GM19468 (cell line): ENCODE results near the gene SPDYE3.
"Not testable (repeated sequence)": the region's sequence is repeated elsewhere in the genome, so short reads cannot be mapped to it uniquely, and the experiment has no call there.

Experiments used
- ATAC-seq: cut with Tn5 transposase; IDR thresholded peaks from one replicate; pipeline ENCODE4 v1.9.1; 2021; ENCODE audit warnings: mild to moderate bottlenecking, moderate library complexity, moderate number of reproducible peaks; ENCODE audit not compliant: unreplicated experiment; ENCODE audit errors: extremely low read depth

The SPDYE3 gene

GRCh38 chr7:100287191-100287969 lies 20.1 kb upstream of the SPDYE3 start:
- not testable (repeated sequence) for ATAC-seq

DNA sequence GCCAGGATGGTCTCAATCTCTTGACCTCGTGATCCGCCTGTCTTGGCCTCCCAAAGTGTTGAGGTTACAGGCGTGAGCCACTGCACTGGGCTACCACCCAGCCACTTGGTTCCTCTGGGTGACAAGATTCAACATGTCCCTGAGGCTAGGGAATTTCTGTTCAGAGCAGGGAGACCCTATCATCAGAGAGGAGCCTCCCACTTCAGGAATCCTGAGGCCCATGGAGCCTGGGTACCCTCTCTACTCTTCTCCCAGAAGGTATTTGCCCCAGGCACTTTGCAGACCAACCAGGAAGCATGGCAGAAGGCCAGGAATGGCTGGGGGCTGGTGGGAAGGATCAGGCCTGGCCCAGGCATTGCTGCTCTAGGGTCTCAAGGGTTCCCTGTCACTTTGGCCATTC lies 19.2 kb upstream of the SPDYE3 start:
- not testable (repeated sequence) for ATAC-seq

- not testable (repeated sequence) for ATAC-seq
Measured at GRCh38 chr7:100292162-100292561, 15.3 kb upstream of the SPDYE3 start.

DNA sequence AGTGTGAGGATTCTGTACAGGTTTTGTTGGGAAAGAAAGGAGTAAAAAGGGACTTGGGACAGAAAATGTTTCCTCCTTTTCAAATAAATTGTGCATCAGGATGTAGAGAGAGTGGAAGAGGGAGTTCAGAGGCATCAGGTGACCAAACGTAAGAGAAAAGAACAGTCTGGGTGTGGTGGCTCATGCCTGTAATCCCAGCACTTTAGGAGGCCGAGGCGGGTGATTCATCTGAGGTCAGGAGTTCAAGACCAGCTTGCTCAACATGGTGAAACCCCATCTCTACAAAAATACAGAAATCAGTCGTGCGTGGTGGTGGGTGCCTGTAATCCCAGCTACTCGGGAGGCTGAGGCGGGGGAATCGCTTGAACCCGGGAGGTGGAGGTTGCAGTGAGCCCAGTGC lies 12.2 kb upstream of the SPDYE3 start:
- ATAC-seq: not testable (repeated sequence)

DNA sequence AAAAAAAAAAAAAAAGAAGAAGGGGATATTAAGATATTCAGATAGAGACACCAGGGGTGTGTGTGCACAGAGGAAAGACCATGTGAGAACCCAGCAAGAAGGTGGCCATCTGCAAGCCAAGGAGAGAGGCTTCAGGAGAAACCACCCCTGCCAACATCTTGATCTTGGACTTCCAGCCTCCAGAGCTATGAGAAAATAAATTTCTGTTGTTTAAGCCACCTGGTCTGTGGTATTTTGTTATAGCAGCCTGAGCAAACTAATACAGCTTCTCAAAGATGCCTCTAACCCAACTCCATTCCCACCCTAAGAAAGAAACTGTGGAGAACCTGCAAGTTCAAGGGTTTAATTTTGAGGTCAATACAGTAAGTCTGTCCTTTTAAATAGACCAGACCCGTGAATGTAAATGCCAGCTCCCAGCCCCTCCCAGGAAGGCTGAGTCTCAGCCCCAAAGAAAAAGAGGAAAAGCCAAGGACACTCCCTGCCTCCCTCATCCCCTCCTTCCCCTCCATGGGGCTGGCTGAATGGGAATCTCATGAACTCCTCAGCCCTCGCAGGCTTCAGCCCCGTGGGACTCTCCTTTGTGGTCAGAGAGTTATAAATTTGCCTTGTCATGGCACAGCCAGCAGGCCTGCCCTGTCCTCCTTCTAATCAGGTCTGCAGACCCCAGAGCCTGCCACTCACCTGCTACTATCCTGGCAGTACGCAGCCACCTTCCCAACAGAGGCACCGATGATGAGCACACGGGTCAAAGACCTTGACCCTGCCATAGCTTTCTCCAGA lies 9.5 kb upstream of the SPDYE3 start:
- not testable (repeated sequence) for ATAC-seq

- ATAC-seq: not testable (repeated sequence)
Measured at GRCh38 chr7:100298632-100298895, 8.9 kb upstream of the SPDYE3 start.

GRCh38 chr7:100304526-100304925 lies 3.0 kb upstream of the SPDYE3 start:
- not testable (repeated sequence) for ATAC-seq

DNA sequence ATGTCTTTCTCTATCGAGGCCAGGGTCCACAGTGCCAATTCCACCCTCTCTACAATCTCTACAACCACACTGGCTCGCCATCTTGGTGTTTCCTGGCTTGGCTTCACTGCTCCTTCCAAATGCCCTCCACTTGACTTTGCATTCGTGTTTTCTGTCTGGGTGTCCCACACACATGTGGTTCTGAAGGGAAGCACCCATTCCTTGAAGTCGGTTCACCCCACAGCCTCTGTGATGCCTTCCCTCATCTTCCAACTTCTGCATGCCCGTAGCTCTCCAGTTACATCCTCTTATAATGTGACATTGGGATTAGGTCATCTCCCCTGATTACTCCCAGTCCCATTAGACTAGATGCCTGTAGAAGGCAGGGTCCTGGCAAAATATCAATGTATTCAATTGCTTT lies 10.8 kb downstream of the SPDYE3 start:
- not testable (repeated sequence) for ATAC-seq

DNA sequence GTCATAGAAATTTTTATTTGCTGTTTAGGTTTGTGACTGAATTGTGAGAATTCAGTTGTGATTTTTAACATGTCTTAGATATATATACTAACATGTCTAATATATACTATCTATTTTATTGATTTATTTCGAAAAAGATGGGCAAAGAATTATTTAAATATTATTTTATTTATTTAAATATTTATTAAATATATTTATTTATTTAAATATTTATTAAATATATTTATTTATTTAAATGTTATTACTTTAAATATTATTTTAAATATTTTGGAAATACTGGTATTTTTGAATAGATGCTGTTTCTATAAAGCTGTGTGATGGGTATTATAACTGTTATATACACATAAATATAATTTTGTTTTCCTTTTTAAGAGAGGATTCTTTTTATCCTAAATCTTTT lies 14.1 kb downstream of the SPDYE3 start:
- not testable (repeated sequence) for ATAC-seq

DNA sequence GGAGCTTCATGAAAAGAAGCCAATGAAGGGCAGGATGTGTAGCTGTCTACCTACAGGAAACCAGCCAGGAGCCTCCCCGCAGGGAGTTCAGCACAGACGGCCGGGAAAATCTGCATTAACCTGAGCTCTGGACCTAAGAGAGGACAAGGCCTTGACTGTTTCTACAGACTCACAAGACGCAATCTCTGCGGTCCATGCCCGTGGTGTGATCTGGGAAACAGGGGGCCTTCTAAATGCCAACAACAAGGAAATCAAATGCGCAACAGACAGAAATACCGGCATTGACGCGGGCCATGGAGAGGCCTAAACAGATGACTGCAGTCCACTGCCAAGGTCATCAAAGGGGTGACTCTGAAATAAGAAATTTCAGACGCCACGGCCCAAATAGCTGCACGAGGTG lies 16.7 kb downstream of the SPDYE3 start:
- not testable (repeated sequence) for ATAC-seq

- ATAC-seq: not testable (repeated sequence)
Measured at GRCh38 chr7:100325671-100326070, 18.2 kb downstream of the SPDYE3 start.

DNA sequence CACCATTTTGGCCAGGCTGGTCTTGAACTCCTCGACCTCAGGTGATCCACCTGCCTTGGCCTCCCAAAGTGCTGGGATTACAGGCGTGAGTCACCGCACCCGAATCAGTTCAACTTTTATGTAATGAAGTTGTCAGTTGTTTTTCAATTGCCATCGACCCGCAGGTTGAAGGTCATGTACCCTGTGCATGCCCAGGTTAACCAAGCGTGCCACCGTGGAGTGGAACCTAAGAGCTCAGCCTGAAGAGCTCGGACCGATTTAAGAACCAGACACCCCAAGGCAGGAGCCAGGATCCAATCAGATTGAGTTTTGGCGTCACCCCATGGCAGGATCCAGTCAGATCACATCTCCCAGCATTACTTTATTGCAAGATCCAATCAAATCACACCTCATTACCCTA lies 19.4 kb downstream of the SPDYE3 start:
- not testable (repeated sequence) for ATAC-seq

DNA sequence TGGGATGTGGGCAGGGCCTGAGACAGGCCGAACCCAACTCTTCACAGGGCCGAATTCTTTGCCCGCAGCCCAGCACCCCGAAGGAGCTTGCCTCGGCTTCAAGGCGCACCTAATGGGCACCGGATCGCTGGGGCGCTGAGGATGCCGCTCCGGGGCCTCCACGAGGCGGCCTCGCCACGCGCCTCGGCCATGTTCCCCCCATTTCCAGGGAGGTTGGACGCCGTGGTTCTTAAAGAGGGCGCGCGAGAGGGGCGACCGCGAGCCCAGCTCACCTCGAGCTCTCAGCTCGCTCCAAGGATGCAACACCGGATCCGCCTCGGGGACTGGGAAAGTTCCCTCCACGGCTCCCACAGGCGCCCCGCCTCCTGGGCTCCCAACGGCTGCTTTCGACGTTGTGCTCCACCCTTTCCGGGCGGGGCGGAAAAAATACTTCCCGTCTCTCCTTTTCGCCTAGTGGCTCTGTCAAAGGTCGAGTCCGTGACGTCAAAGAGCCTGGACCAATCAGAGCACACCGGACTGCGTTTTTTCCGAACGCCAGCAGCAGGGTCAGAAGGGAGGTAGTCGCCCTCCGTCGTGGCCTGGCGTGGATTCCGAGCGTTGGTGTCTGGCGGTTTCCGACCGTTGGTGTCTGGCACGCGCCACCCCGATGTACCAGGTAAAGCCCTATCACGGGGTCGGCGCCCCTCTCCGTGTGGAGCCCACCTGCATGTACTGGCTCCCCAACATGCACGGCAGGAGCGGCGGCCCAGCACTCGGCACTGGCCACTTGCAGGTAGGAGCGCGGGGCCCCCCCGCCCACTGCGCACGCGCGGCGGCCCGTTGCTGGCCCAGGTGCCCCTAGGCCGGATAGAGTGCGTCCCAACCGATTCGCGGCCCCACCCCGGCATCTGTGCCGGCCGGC lies 28.3 kb downstream of the SPDYE3 start:
- ATAC-seq: peak; percentile 46

- ATAC-seq: not testable (repeated sequence)
Measured at GRCh38 chr7:100338083-100338696, 30.7 kb downstream of the SPDYE3 start.

GRCh38 chr7:100341286-100341685 lies 33.8 kb downstream of the SPDYE3 start:
- ATAC-seq: not testable (repeated sequence)

- ATAC-seq: no peak
Measured at GRCh38 chr7:100342765-100343164, 35.3 kb downstream of the SPDYE3 start.

GRCh38 chr7:100344124-100344559 lies 36.6 kb downstream of the SPDYE3 start:
- ATAC-seq: not testable (repeated sequence)

- peak; percentile 26 for ATAC-seq
Measured at GRCh38 chr7:100344560-100345287, 37.2 kb downstream of the SPDYE3 start.

DNA sequence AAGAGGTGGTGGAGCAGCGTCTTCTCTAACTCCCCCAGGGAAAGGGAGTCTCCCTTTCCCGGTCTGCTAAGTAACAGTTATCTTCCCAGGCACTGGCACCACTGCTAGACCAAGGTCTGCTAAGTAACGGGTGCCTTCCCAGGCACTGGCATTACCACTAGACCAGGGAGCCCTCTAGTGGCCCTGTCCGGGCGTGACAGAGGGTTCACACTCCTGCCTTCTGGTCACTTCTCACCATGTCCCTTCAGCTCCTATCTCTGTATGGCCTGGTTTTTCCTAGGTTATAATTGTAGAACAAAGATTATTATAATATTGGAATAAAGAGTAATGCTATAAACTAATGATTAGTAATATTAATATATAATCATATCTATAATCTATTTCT lies 37.8 kb downstream of the SPDYE3 start:
- not testable (repeated sequence) for ATAC-seq
